Measurements from ENCODE around the gene NME8. TPM values are rescaled to one million over a fixed set of nuclear protein-coding genes. Genes with fewer than 3 reads are reported as not detected.
"Not testable (repeated sequence)": the region's sequence is repeated elsewhere in the genome, so short reads cannot be mapped to it uniquely, and the experiment has no call there.

NME8 gene
- under 1 TPM in 1 of 2 donors, not detected in 1; 0.25 TPM for polyA plus RNA-seq

DNA sequence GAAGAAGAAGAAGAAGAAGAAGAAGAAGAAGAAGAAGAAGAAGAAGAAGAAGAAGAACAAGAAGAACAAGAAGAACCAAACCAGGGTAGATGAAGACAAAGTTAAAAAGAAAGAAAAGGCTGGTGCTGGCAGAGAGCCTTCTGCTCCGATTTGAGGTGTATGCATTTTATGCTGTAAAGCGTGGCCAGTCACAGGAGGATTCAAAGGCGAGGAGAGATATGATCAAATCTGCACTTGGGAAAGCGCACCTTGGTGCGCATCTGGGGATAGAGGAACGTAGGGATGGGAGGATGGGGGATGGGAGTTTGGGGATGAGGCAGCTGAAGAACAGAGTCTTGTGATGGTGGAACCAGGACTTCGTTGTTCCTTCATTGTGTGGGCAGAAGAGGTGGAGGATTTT lies at the start of gene NME8:
NME8 (plus strand) TSS at position 301 of the 400 bp plus-strand sequence. CDS start 1,670 bp downstream, outside the sequence.
- H3K9me3 ChIP-seq (ENCODE audit: control insufficient read depth in 2 of 2, insufficient read depth in 1 of 2, low read depth in 1 of 2, low read length in 1 of 2), result no peaks in the 10 kb centered on the region
- H3K4me1 ChIP-seq (ENCODE audit: control insufficient read depth in 2 of 2, insufficient read depth in 2 of 2, low read length in 1 of 2), result no peaks in the 10 kb centered on the region
- 65 to 81% methylated on average over 7 of the region's 7 CpGs for WGBS, 2 donors
- H3K27me3 ChIP-seq (ENCODE audit: control insufficient read depth in 1 of 2, insufficient read depth in 2 of 2, low read length in 2 of 2), result no peaks in the 10 kb centered on the region
- H3K36me3 ChIP-seq (ENCODE audit: control insufficient read depth in 2 of 2, insufficient read depth in 2 of 2, low read length in 1 of 2), result no peaks in the 10 kb centered on the region
- H3K4me3 ChIP-seq (ENCODE audit: low read depth in 1 of 2, low read length in 2 of 2), result no peak within 1 kb of the TSS
- no peak within 1 kb of the TSS for H3K27ac ChIP-seq (ENCODE audit: low read depth in 2 of 2, low read length in 1 of 2)

DNA sequence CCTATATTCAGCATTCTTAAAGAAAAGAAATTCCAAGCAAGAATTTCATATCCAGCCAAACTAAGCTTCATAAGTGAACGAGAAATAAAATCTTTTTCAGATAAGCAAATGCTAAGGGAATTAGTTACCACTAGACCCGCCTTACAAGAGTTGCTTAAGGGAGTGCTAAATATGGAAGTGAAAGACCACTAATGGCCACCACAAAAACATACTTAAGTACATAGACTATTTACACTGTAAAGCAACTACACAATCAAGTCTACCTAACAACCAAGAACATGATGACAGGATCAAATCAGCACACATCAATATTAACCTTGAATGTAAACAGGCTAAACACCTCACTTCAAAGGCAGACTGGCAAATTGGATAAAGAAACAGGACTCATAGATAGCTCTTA lies 42.2 kb upstream of the NME8 start:
- no peaks in the 10 kb centered on the region for H3K4me1 ChIP-seq (ENCODE audit: control insufficient read depth in 2 of 2, insufficient read depth in 2 of 2, low read length in 1 of 2)
- 83 to 84% methylated on average over 2 of the region's 2 CpGs for WGBS, 2 donors

DNA sequence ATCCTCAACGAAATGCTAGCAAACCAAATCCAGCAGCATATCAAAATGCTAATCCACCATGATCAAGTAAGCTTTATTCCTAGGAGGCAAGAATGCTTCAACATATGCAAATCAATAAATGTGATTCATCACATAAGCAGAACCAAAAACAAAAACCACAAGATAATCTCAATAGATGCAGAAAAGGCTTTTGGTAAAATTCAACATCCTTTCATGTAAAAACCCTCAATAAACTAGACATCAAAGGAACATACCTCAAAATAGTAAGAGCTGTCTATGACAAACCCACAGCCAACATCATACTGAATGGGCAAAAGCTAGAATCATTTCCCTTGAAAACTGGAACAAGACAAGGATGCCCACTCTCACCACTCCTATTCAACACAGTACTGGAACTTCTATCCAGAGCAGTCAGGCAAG lies 36.2 kb upstream of the NME8 start:
- H3K9me3 ChIP-seq (ENCODE audit: control insufficient read depth in 2 of 2, insufficient read depth in 1 of 2, low read depth in 1 of 2, low read length in 1 of 2); H3K27me3 ChIP-seq (ENCODE audit: control insufficient read depth in 1 of 2, insufficient read depth in 2 of 2, low read length in 2 of 2); H3K27ac ChIP-seq (ENCODE audit: low read depth in 2 of 2, low read length in 1 of 2); H3K4me1 ChIP-seq (ENCODE audit: control insufficient read depth in 2 of 2, insufficient read depth in 2 of 2, low read length in 1 of 2); H3K36me3 ChIP-seq (ENCODE audit: control insufficient read depth in 2 of 2, insufficient read depth in 2 of 2, low read length in 1 of 2); H3K4me3 ChIP-seq (ENCODE audit: low read depth in 1 of 2, low read length in 2 of 2): not testable (repeated sequence)
- 36 to 46% methylated on average over 1 of the region's 1 CpG for WGBS, 2 donors

More for the DNA sequence above, 42.2 kb upstream of the NME8 start:
- no peak overlapping the region for H3K27ac ChIP-seq (ENCODE audit: low read depth in 2 of 2, low read length in 1 of 2)
- H3K9me3 ChIP-seq (ENCODE audit: control insufficient read depth in 2 of 2, insufficient read depth in 1 of 2, low read depth in 1 of 2, low read length in 1 of 2), result no peaks in the 10 kb centered on the region
- H3K36me3 ChIP-seq (ENCODE audit: control insufficient read depth in 2 of 2, insufficient read depth in 2 of 2, low read length in 1 of 2), result no peaks in the 10 kb centered on the region
- no peaks in the 10 kb centered on the region for H3K27me3 ChIP-seq (ENCODE audit: control insufficient read depth in 1 of 2, insufficient read depth in 2 of 2, low read length in 2 of 2)
- no peak overlapping the region for H3K4me3 ChIP-seq (ENCODE audit: low read depth in 1 of 2, low read length in 2 of 2)

DNA sequence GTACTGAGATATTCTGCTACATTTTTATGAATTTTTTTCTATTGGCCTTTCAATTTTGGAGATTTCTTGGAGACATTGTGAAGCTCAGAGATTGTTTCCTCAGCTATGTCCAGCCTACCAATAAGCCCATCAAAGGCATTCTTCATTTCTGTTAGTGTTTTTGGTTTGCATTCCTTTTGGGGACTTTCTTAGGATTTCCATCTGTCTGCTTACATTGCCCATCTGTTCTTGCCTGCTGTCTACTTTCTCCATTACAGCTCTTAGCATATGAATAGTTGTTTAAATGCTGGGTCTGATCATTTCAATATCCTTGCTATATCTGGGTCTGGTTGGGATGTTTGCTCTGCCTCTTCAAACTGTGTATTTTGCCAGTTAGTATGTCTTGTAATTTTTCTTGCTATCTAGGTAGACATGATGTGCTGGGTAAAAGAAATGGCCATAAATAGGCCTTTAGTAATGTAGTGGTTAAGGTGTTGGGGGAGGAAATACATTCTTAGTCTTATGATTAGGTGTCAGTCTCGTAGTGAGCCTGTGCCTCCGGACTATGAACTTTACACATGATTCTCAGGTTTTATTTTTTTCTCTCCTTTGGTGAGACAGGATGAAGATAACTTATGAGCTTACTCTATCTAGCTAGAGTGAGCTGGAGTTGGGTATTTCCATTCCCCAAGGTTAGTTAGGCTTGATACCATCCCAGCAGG lies 32.6 kb upstream of the NME8 start:
- WGBS, 2 donors, result 51 to 71% methylated on average over 2 of the region's 2 CpGs
- H3K27me3 ChIP-seq (ENCODE audit: control insufficient read depth in 1 of 2, insufficient read depth in 2 of 2, low read length in 2 of 2), result no peaks in the 10 kb centered on the region
- no peak overlapping the region for H3K4me3 ChIP-seq (ENCODE audit: low read depth in 1 of 2, low read length in 2 of 2)
- no peaks in the 10 kb centered on the region for H3K9me3 ChIP-seq (ENCODE audit: control insufficient read depth in 2 of 2, insufficient read depth in 1 of 2, low read depth in 1 of 2, low read length in 1 of 2)
- H3K4me1 ChIP-seq (ENCODE audit: control insufficient read depth in 2 of 2, insufficient read depth in 2 of 2, low read length in 1 of 2), result no peaks in the 10 kb centered on the region
- H3K27ac ChIP-seq (ENCODE audit: low read depth in 2 of 2, low read length in 1 of 2), result no peak overlapping the region
- H3K36me3 ChIP-seq (ENCODE audit: control insufficient read depth in 2 of 2, insufficient read depth in 2 of 2, low read length in 1 of 2), result no peaks in the 10 kb centered on the region

DNA sequence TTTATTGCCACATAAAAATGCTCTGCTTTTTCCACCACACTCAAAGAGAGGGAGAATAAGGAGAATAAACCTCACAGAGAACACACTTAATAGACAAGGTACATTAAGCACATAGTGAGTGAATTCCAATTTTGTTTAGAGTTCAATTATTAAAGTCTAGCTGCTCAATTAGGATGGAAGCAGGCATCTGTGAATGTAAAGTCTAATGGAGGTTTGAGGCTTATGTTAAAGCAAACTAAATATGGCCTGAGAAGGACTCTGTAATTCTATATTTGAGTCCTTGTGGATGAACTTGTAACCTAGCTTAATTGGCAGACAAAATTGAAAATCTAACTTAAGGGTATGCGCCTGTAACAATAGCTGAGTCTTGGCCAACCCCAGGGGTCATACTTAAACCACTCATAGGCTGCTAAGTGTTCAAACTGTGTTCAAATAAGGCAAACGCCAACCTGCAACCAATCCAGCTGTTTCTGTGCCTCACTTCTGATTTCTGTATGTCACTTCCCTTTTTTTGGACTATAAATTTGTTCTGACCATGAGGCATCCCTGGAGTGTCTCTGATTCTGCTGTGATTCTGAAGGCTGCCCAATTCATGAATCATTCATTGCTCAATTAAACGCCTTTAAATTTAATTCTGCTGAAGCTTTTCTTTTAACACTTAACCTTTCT lies 31.3 kb upstream of the NME8 start:
- H3K36me3 ChIP-seq (ENCODE audit: control insufficient read depth in 2 of 2, insufficient read depth in 2 of 2, low read length in 1 of 2), result no peaks in the 10 kb centered on the region
- no peaks in the 10 kb centered on the region for H3K27me3 ChIP-seq (ENCODE audit: control insufficient read depth in 1 of 2, insufficient read depth in 2 of 2, low read length in 2 of 2)
- WGBS, 2 donors, result 74 to 80% methylated on average over 3 of the region's 3 CpGs
- H3K9me3 ChIP-seq (ENCODE audit: control insufficient read depth in 2 of 2, insufficient read depth in 1 of 2, low read depth in 1 of 2, low read length in 1 of 2), result no peaks in the 10 kb centered on the region
- H3K4me3 ChIP-seq (ENCODE audit: low read depth in 1 of 2, low read length in 2 of 2), result no peak overlapping the region
- H3K27ac ChIP-seq (ENCODE audit: low read depth in 2 of 2, low read length in 1 of 2), result no peak overlapping the region
- no peaks in the 10 kb centered on the region for H3K4me1 ChIP-seq (ENCODE audit: control insufficient read depth in 2 of 2, insufficient read depth in 2 of 2, low read length in 1 of 2)

GRCh38 chr7:37817591-37817960 lies 30.8 kb upstream of the NME8 start:
- Histone ChIP-seq H3K27me3 (ENCODE audit: control insufficient read depth in 1 of 2, insufficient read depth in 2 of 2, low read length in 2 of 2) (no peaks in the 10 kb centered on the region), H3K27ac (ENCODE audit: low read depth in 2 of 2, low read length in 1 of 2) (no peak overlapping the region), H3K36me3 (ENCODE audit: control insufficient read depth in 2 of 2, insufficient read depth in 2 of 2, low read length in 1 of 2) (no peaks in the 10 kb centered on the region), H3K4me1 (ENCODE audit: control insufficient read depth in 2 of 2, insufficient read depth in 2 of 2, low read length in 1 of 2) (no peaks in the 10 kb centered on the region), H3K4me3 (ENCODE audit: low read depth in 1 of 2, low read length in 2 of 2) (no peak overlapping the region), H3K9me3 (ENCODE audit: control insufficient read depth in 2 of 2, insufficient read depth in 1 of 2, low read depth in 1 of 2, low read length in 1 of 2) (no peaks in the 10 kb centered on the region)
- 60 to 61% methylated on average over 2 of the region's 2 CpGs for WGBS, 2 donors

DNA sequence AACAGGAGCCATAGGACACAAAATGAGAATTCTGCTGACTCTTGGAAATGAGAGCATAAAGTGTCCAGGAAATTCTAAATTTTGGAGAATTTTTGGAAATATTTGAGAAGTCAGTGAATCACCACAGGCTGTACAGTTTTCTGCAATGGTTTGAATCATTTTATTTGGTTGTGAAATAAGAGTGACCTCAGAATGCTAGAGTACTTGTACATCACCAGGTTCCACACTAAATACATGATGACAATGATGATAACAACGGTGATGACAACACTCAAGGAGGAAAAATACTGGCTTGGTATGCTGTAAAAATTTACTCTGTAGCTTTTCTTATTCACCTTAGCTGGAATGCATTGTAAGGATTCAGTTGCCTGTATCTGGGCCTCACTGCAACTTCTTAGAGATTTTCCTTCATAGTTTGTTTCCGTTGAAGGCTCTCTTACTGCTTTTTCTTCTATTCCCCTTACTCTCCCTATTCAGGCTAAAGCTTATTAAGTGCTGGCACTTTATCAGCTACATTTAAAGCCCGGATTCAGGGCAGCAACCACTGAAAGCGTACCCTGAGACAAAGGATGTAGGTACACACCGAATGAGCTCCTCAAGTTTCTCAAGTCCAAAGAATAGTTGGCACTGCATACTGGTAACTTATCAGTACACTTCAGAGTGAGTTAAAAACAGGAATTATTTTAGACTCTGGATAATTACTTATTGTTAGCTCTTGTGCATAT lies 30.2 kb upstream of the NME8 start:
- Histone ChIP-seq H3K9me3 (ENCODE audit: control insufficient read depth in 2 of 2, insufficient read depth in 1 of 2, low read depth in 1 of 2, low read length in 1 of 2) (no peaks in the 10 kb centered on the region), H3K27ac (ENCODE audit: low read depth in 2 of 2, low read length in 1 of 2) (no peak overlapping the region), H3K27me3 (ENCODE audit: control insufficient read depth in 1 of 2, insufficient read depth in 2 of 2, low read length in 2 of 2) (no peaks in the 10 kb centered on the region), H3K4me3 (ENCODE audit: low read depth in 1 of 2, low read length in 2 of 2) (no peak overlapping the region), H3K36me3 (ENCODE audit: control insufficient read depth in 2 of 2, insufficient read depth in 2 of 2, low read length in 1 of 2) (no peaks in the 10 kb centered on the region), H3K4me1 (ENCODE audit: control insufficient read depth in 2 of 2, insufficient read depth in 2 of 2, low read length in 1 of 2) (no peaks in the 10 kb centered on the region)
- WGBS, 2 donors, result 68 to 71% methylated on average over 5 of the region's 5 CpGs

DNA sequence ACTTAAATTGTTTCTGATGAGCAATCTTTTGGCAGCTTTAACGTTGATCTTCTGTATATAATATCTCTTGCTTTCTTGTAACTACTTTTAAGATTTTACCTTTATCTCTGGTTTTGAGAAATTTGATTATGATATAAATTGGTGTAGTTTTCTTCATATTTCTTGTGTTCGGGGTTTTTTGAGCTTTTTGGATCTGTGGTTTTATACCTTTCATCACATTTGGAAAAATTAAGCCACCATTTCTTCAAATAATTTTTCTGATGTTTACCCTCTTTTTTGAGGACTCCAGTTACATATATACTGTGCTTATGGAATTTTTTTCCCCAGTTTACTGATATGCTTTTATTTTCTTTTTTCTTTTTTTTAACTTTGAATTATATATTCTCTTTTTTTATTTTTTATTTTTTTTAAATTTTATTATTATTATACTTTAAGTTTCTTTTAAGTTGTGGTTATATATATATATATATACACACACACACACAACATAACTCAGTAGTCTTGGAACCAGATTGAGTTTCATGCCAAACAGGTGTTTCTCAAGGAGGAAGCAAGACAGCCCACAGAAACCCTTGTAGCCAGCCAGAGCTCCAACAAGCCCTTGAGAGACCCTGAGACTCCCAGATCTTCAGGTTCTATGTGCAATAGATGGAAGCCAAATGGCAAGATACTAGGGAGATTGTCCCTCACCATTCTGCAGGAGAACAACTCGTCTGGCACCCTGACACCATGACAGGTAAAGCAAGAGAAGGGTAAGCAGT lies 27.5 kb upstream of the NME8 start:
- Histone ChIP-seq H3K4me1 (ENCODE audit: control insufficient read depth in 2 of 2, insufficient read depth in 2 of 2, low read length in 1 of 2) (no peaks in the 10 kb centered on the region), H3K27ac (ENCODE audit: low read depth in 2 of 2, low read length in 1 of 2) (no peak overlapping the region), H3K36me3 (ENCODE audit: control insufficient read depth in 2 of 2, insufficient read depth in 2 of 2, low read length in 1 of 2) (no peaks in the 10 kb centered on the region), H3K4me3 (ENCODE audit: low read depth in 1 of 2, low read length in 2 of 2) (no peak overlapping the region), H3K9me3 (ENCODE audit: control insufficient read depth in 2 of 2, insufficient read depth in 1 of 2, low read depth in 1 of 2, low read length in 1 of 2) (no peaks in the 10 kb centered on the region), H3K27me3 (ENCODE audit: control insufficient read depth in 1 of 2, insufficient read depth in 2 of 2, low read length in 2 of 2) (no peaks in the 10 kb centered on the region)
- 76 to 81% methylated on average over 3 of the region's 3 CpGs for WGBS, 2 donors

DNA sequence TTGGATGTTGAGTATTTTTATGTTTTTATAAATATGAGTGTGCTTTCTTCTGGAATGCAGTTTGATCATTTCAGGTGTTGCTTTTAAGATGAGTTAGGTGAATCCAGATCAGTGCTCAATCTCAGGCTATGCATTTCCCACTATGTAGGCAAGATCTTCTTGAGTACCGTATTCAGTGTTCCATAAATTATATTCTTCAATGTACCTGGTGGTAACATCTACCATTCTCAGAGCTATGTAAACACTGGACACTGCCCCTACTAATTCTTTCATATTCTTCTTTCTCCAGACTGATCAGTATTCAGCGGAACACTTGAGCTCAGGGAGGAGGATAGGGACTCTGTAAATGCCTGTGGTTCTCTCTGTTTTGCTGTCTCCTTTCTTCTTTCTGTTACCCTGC lies 25.5 kb upstream of the NME8 start:
- Histone ChIP-seq H3K36me3 (ENCODE audit: control insufficient read depth in 2 of 2, insufficient read depth in 2 of 2, low read length in 1 of 2) (no peaks in the 10 kb centered on the region), H3K27me3 (ENCODE audit: control insufficient read depth in 1 of 2, insufficient read depth in 2 of 2, low read length in 2 of 2) (no peaks in the 10 kb centered on the region), H3K4me3 (ENCODE audit: low read depth in 1 of 2, low read length in 2 of 2) (no peak overlapping the region), H3K9me3 (ENCODE audit: control insufficient read depth in 2 of 2, insufficient read depth in 1 of 2, low read depth in 1 of 2, low read length in 1 of 2) (no peaks in the 10 kb centered on the region), H3K27ac (ENCODE audit: low read depth in 2 of 2, low read length in 1 of 2) (no peak overlapping the region), H3K4me1 (ENCODE audit: control insufficient read depth in 2 of 2, insufficient read depth in 2 of 2, low read length in 1 of 2) (no peaks in the 10 kb centered on the region)
- whole genome bisulfite sequencing, 2 donors, result 97 to 98% methylated on average over 2 of the region's 2 CpGs
